ENCODE results near the gene SPAG4.
A peak's percentile ranks its signal among the peaks of the same experiment; 100 is the strongest.

SPAG4 gene

GRCh38 chr20:35600176-35600992, 15.2 kb upstream of the SPAG4 start:
- DNase-seq = no peak

- DNase-seq = no peak
Observed at GRCh38 chr20:35600993-35601973, 14.3 kb upstream of the SPAG4 start.

- no peak for DNase-seq
Observed at GRCh38 chr20:35601990-35602389, 13.6 kb upstream of the SPAG4 start.

- DNase-seq = no peak
Observed at GRCh38 chr20:35602851-35603495, 12.7 kb upstream of the SPAG4 start.

GRCh38 chr20:35603695-35604448, 11.8 kb upstream of the SPAG4 start:
- DNase-seq = no peak

GRCh38 chr20:35604449-35604747, 11.2 kb upstream of the SPAG4 start:
- DNase-seq = peak; percentile 76

- DNase-seq = no peak
Observed at GRCh38 chr20:35606127-35606526, 9.5 kb upstream of the SPAG4 start.

- no peak for DNase-seq
Observed at GRCh38 chr20:35607003-35607735, 8.5 kb upstream of the SPAG4 start.

- no peak for DNase-seq
Observed at GRCh38 chr20:35610833-35611427, 4.7 kb upstream of the SPAG4 start.

- DNase-seq = no peak
Observed at GRCh38 chr20:35611482-35611881, 4.1 kb upstream of the SPAG4 start.

GRCh38 chr20:35616465-35617396, 1.1 kb downstream of the SPAG4 start:
- peak; percentile 79 for DNase-seq

- DNase-seq = peak; percentile 61
Observed at GRCh38 chr20:35617397-35618262, 2.0 kb downstream of the SPAG4 start.

- DNase-seq = no peak
Observed at GRCh38 chr20:35618263-35619131, 2.9 kb downstream of the SPAG4 start.

- peak; percentile 92 for DNase-seq
Observed at GRCh38 chr20:35619196-35620095, 3.8 kb downstream of the SPAG4 start.

GRCh38 chr20:35620818-35621559, 5.4 kb downstream of the SPAG4 start:
- no peak for DNase-seq

GRCh38 chr20:35621560-35621946, 5.9 kb downstream of the SPAG4 start:
- no peak for DNase-seq

Data from 8988T (cell line).